ENCODE data around the gene CHST3.

GRCh38 chr10:72009051-72009424 lies 44.8 kb downstream of the CHST3 start:
- TF ChIP-seq, protein P1, sequence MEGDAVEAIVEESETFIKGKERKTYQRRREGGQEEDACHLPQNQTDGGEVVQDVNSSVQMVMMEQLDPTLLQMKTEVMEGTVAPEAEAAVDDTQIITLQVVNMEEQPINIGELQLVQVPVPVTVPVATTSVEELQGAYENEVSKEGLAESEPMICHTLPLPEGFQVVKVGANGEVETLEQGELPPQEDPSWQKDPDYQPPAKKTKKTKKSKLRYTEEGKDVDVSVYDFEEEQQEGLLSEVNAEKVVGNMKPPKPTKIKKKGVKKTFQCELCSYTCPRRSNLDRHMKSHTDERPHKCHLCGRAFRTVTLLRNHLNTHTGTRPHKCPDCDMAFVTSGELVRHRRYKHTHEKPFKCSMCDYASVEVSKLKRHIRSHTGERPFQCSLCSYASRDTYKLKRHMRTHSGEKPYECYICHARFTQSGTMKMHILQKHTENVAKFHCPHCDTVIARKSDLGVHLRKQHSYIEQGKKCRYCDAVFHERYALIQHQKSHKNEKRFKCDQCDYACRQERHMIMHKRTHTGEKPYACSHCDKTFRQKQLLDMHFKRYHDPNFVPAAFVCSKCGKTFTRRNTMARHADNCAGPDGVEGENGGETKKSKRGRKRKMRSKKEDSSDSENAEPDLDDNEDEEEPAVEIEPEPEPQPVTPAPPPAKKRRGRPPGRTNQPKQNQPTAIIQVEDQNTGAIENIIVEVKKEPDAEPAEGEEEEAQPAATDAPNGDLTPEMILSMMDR (IDR thresholded peaks at IDR 0.05) = no peak
- no peak for TF ChIP-seq POLR2A (IDR thresholded peaks at IDR 0.05)

Data from tibial nerve (tissue), 3 donors.